NCI-H82 treated with DMSO at 0.1 percent for 48 hours (cell line): ENCODE data around the gene CRYGA.
A peak's percentile ranks its signal among the peaks of the same experiment; 100 is the strongest.

ENCODE experiments used
- DNase-seq: peaks from one replicate; lab custom pipeline; 2025; ENCODE audit not compliant: unreplicated experiment; lab: John Stamatoyannopoulos, UW

CRYGA gene, protein sequence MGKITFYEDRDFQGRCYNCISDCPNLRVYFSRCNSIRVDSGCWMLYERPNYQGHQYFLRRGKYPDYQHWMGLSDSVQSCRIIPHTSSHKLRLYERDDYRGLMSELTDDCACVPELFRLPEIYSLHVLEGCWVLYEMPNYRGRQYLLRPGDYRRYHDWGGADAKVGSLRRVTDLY

DNA sequence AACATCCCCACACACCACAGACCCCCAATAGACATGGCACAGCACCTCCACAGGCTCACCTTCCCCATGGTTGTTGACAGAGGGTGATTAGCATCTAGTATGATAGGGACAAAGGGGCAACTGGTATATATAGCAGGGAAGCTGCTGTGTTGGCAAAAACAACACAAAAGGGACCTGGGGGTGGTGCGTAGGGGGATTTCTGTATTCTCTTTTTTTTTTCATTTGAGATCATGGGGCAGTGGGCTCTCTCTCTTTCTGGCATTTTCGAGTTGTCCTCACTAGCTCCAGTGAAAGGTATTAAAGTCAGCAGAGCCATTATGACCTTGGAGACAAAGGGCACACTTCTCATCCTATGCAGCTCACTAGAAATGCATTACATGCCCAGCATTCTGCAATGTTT is at the start of gene CRYGA:
TSS of gene CRYGA (minus strand) at position 101 of the 400 bp plus-strand sequence. CDS start at position 68, 33 bp downstream.
- DNase-seq = no peak

DNA sequence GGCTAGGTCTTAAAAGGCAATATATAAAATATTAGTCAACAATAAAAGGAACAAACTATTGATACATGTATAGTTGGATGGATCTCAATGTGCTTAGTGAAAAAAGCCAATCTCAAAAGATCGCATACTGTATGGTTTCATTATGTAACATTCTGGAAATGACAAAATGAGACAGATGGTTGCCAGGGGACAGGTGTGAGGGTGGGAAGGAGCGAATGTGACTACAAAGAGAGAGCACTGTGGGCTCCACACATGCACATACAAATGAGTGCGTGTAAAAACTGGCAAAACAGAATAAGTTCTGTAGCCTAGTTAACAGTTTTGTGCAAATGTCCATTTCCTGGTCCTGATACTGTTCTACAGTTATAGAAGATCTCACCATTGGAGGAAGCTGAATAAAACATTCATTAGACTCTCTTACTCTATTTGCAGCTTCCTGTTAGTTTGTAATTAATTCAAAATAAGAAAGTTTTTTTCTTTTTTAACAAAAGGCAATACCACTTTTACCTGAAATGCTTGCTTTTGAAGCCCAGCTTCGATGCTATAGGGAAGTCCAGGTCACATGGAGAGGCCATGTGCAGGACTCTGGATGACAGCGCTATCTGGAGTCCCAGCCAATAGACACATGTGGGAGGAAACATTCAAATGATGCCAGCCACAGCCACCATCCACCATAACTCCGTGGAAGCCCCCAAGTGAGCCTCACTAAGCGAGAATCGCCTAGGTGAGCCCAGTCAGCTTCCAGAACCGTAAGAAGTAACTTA is 47.5 kb upstream of the CRYGA start:
- no peak for DNase-seq

DNA sequence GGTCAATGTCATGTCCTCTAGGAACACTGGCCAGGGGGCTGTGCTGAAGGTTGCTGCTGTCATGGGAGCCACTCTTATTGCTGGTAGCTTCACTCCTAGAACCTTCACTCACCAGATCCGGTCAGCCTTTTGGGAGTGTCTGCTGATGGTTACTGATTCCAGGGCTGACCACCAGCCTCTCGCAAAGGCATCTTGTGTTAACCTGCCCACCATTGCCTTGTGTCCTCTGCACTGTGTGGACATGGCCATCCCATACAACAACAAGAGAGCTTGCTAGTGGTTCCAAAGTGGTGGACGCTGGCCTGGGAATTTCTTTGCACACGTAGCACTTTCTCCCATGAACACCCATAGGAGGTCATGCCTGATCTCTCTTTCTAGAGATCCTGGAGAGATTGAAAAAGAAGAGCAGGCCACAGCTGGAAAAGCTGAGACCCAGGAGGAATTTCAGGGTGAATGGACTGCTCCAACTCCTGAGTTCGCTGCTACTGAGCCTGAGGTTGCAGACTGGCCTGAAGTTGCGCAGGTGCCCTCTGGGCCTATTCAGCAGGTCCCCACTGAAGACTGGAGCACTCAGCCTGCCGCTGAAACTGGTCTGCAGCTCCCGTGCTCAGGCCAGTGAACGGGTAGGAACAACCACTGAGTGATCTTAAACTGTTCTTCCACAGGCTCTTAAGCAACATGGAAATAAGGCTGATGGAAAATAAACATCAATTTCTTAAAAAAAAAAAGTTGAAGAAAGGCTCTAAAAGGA is 45.1 kb upstream of the CRYGA start:
- no peak for DNase-seq

DNA sequence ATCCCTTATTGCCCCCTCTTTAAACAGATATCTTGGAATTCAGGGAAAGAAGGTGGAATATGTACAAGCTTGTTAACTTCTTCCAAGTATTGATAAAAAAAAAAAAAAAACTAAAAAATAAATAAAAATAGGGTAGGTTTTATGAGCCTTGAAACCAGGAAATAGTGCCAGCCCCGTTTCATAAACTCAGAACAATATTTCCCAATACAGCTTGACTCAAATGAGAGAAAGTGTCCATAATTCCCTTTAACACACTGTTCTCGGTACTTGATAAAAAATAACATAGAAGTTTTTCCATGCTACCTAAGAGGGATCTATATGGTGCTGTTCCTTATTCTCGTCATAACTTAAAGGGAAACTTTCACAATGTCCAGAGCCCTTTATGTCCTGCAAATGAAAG is 44.4 kb upstream of the CRYGA start:
- no peak for DNase-seq

DNA sequence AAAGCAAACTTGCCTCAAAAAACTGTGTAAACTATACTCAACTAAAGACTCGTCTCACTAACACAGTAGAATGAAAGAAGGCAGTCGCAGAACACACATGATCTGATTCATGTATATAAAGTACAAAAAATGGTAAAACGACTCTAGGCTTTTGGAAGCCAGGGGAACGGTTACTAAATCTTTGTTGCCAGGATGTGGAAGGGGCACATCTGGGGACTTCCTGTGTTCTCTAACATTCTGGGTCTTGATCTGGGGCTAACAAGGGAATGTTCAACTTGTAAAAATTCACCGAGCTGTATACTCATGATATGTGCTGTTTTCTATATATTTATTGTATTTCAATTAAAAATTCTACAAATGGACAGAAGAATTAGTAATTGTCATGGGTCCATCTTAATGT is 40.8 kb upstream of the CRYGA start:
- no peak for DNase-seq

DNA sequence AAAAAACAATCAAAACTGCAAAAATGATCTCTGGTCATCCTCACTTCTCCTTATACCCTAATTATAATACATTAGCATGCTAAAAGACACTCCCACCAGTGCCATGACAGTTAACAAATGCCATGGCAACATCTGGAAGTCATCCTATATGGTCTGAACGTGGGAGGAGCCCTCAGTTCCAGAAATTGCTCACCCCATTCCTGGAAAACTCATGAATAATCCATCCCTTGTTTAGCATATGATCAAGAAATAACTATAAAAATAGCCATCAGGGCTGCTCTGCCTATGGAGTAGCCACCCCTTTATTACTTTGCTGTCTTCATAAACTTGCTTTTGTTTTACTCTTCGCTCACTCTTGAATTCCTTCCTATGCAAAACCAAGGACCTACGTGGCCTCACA is 32.1 kb upstream of the CRYGA start:
- DNase-seq = no peak

DNA sequence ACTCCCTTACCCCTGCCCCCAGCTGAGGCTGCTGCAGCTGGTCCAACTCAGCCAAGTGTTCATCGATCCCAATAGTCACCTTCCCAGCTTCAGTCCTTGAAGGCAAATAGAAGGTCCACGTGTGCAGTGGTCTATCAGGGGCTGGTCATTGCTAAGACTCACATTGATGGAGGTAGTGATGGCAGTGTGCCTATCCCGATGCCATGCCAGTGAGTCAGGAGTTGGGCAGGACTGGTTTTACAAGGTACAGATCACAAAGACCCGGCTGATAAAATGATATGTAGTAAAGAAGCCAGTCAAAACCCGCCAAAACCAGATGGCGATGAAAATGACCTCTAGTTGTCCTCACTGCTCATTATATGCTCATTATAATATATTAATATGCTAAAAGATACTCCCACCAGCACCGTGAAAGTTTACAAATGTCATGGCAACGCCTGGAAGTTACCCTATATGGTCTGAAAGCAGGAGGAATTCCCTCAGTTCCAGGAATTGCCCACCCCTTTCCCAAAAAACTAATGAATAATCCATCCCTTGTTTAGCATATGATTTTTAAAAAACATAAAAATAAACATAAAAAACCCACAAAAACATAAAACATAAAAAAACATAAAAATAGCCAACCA is 29.3 kb upstream of the CRYGA start:
- DNase-seq = no peak

DNA sequence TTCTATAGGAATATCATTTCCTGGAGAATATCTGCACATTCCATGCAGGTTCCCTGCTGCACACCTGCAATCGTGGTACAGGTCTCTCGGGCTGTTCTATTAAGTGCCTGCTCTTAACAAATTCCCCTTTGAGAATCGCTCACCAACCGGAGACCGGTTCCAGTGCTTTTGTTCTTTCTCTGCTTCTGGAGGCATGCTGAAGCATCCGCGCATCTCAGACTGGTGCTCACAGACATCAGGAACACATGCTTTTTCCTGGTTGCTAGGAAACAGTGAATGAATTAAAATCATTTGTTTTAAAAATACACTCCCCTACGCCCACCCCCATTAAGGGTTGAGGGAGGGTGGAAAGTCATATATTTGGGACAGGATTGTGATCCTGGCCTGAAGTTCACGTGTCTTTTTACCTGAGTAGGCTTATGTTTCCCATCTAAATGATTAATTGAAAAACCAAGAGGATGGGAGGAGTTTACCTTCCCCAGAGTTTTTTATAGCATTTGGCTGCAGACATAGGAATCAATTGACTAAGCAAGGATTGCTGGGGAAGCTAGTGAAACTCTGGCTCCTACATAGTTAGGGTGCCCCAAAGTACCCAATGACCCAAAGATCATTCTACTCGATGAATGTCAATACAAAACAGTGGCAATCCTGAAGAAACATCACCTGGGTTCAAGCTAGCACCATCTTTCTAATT is 26.6 kb upstream of the CRYGA start, which contains the start of gene C2orf80:
TSS of gene C2orf80 (minus strand) at position 221 of the 694 bp plus-strand sequence. CDS start 3,044 bp downstream, outside the sequence.
- no peak for DNase-seq

DNA sequence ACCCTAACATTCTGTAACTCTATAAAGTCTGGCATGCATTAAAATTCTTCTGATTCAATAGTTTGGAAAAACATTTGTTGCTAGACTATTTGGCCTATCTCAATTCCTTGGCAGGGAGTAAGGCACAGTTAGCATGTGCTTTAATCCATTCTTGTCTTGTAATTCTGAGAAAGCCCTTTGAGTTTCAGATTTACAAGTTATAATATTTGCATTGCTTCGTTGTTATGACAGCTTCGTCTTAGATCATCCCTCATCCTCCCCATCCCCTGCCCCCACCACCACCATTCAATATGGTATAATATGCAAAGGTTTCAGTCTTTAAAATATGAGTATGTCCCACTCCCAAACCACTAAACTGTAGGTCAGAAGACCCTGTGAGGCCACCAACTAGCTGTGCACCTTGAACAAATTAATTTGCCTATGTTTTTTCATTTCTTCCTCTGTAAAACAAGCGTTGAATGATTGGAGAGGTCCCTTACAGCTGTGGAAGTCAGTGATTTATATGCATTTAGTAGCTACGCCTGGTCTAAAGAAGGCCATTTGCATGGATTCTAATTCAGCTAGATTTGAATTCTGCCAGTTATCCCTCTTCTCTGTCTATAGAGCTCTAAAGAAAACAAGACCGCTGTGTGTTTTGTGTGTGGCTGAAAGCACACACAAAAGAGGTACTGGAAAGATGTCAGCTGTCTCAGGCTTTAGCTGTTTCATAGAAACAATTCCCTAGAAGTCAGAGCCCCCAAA is 25.9 kb upstream of the CRYGA start:
- DNase-seq = no peak

DNA sequence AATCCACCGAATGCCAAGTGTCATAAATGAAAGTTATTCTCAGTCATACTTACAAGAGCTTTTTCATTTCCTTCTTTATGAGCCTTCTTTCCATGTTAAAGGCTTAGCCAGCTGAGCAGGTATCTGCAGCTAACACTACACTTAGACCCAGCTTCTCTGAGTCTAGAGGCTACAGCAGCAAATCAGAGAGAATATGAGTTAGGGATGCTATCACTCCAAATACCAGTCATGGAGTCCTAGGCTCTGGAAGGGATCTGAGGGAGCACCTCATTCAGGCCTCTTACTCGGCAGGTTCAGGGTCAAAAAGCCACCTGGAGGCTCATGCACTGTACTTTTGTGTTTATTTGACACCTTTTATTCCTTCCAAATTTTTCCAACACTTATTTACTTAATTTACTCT is 23.5 kb upstream of the CRYGA start:
- no peak for DNase-seq

DNA sequence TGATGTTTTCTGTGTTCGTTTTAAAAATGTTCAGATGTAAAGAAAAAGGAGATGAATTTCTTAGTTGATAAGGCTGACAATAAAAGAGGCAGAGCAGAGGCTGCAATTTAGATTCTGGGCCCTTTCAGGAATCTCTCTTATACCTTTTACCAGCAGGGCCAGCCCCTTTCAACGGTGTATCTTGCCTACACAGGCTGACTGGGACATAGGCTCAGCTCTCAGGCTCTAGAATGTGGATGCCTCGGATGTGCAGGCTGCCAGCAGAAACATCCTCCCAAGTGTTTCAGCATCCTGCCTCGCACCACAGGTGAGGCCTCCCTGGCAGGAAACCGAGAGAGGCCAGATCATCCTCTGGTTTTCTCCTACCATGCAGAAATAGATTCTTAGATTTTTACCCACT is 23.1 kb upstream of the CRYGA start:
- no peak for DNase-seq

DNA sequence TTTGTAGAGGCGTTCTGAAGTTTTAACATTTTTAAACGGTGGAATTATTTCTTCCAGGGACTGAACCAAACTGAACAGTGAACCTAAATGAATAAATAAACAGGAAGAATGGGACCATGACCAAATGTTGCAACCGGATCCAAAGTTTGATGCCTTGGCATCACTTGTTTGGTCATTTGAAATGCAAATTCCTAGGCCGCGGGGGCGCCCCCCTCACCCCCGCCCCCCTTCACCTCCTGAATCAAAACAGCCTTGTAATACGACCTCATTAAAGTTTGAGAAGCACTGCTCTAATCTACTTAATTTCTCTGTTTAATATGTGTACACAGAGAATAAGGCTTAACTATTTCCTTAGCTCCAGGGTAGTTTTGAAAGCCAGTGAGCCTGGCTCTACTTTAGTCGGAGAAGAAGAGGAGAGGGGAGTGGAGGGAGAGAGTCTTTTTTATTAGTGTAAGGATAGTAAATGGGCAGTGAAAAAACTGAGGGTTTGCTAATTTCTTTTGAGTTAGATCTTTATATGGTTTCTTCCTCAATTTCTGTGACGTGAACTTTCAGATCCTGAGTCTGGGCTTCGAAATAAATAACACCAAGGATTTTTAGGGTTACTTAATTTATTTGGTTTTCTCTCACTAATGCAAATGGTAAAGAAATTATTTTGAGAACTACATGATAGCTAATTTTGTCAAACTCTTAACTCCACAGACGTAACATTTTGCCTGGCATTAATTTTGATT is 20.8 kb upstream of the CRYGA start:
- peak; percentile 68 for DNase-seq

DNA sequence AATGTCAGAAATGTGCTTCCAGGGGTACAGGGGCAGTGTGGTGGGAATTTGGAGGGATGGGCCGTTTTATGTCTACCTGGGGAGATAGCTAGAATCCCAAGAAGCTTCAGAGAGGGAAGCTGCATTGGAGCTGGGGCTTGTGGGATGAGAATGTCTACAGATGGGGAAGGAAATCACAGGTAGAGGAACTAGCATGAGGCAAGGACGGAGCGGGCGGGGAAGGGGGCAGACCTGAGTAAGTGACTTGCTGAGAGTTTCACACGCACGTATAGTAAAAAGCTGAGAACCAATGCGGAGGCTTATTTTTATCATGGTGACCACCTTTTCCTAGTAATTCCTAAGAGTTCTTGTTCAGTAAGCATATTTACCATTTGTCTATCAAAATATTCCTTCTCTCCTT is 20.1 kb upstream of the CRYGA start:
- no peak for DNase-seq

DNA sequence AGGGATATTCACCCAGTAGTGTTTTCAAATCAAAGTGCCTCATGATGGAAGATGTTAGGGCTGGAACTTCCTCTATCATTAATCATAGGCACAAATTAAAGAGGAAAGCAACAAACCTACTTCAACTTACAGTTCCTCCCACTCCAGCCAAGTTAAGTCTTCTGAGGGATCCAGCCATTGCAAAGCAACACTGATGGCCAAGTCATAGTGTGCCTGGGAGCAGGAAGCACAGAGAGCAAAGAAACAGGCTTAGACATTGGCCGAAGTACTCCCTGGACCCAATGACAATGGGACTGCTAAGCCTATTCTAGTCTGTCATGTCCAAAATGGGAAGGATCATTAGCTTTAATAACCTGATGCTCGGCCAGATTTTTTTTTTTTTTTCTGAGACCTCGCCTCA is 19.4 kb upstream of the CRYGA start:
- no peak for DNase-seq

DNA sequence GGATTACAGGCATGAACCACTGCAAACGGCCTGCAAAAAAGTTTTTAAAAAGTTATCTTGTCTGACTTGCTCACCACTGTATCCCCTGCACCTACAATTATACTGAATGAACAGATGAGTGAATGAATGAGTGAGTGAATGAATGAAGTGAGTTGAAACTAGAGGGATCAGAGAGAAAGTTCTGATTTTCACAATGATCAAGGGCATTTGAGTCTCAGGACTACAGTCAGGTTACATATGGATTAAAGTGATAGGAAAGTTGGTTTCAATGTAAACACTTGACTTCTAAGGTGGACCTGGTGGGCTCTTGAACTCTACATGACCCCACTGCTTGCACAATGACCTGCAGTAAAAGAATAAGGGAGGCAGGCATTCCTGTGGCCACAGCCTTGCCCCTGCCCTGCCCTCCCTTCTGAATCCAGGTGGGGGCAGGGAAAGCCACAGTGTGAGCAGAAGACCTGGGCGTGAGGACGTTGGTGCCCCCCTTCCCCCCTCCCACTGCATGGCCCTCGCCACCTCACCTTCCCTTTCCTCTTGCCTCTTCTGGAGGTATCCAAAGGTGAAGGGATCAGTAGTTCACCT is 15.7 kb upstream of the CRYGA start:
- no peak for DNase-seq

DNA sequence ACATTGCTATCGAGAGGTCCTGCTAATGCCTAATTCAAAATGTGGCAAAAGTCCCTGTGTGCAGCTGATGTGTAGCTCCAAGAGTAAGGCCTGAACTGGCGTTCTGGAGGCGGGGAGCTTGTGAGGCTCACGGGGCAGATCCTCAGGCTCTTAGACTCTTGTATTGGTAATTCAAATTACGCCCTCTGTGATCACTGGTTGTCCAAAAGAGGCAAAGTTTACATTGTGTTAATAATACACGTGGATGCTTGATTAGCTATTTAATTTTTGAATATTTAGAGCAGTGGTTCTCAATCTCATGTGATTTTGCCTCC is 12.4 kb upstream of the CRYGA start:
- no peak for DNase-seq

DNA sequence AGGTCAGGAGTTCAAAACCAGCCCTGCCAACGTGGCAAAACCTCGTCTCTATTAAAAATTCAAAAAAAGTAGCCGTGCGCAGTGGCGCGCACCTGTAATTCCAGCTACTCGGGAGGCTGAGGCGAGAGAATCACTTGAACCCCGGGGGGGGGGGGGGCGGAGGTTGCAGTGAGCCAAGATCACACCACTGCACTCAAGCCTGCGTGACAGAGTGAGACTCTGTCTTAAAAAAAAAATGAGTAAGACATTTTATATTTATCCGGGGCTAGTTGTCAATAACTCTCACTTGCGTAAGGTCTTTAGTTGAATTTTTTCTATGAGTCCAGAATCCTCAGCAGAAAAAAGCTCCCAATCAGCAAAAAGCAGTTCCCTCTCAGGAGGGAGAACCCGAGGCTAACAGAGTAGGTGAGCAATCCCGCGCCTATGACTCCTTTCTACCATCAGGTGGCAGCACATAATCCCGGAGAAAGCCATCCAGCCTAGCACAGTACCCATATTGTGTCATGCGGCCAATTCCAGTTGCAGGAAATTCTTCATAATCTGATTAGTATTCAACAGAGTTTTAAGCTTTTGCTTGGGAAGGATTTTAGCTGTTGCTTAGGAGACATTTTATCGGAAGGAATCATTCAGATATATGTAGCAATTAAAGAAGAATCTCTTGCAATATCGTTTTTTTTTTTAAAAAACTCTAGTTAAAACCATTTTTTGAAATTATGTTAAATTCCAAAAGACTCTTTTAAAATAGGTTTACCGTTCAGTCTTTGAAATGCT is 11.9 kb upstream of the CRYGA start:
- peak; percentile 97 for DNase-seq

DNA sequence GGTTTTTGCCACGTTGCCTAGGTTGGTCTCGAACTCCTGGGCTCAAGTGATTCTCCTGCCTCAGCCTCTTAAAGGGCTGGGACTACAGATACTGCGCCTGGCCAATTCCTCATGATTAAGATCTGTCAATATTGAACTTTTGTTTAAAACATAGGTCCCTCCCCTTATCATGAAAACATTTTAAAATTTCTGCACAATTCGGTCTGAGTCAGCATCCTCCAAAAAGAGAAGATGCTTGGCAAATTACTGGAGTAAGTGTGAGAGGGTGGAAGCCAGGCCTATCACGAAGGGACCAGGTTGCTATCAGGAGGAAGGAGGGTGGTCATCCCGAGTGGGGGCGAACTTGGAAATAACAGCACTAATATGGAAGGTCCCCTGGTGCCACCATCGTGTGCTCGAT is 10.8 kb upstream of the CRYGA start:
- no peak for DNase-seq

DNA sequence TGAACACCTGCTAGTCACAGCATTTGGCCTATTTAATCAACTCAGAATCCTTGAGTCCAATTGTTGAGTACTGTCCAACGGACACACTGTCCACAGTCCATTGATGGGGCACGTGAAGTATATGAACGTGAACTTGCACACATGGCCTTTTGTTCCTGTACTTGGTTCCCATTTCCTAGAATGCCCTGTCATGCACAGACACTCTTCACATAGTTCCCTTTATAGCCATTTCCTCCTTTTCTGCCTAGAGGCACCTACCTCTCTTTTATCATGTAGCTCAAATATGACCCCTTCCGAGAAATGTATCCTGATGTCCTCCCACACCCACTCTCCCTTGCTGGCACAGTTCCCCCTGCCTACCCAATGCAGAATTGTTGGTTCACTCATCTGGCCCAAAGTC is 8.7 kb upstream of the CRYGA start:
- no peak for DNase-seq
